ENCODE measurements around the gene NUP62.
"Not testable (repeated sequence)": the region's sequence is repeated elsewhere in the genome, so short reads cannot be mapped to it uniquely, and the experiment has no call there.

Gene NUP62

GRCh38 chr19:49929121-49929610 is at the start of gene NUP62, which contains the start of gene ATF5:
Gene NUP62 (minus strand): TSS chr19:49929504. CDS start chr19:49909807, 19,697 bp downstream.
Gene ATF5 (plus strand): TSS chr19:49929205. CDS start chr19:49930851, 1,646 bp downstream.
- H3K27me3 Mint-ChIP-seq = no peaks in the 10 kb centered on the region
- H3K27ac Mint-ChIP-seq = peak within 1 kb of the TSS; percentile 99
- peak; percentile 57 for ATAC-seq (ENCODE audit: low read depth)
- H3K36me3 Mint-ChIP-seq = peaks cover 18% of the 10 kb centered on the region
- H3K9me3 Mint-ChIP-seq = peaks cover 7% of the 10 kb centered on the region
- DNase-seq (ENCODE audit: low spot score in 2 of 2) = peak; percentile 97 to 98
- peak within 1 kb of the TSS; percentile 100 for H3K4me3 Mint-ChIP-seq
- H3K4me1 Mint-ChIP-seq = peaks cover 40% of the 10 kb centered on the region

DNA sequence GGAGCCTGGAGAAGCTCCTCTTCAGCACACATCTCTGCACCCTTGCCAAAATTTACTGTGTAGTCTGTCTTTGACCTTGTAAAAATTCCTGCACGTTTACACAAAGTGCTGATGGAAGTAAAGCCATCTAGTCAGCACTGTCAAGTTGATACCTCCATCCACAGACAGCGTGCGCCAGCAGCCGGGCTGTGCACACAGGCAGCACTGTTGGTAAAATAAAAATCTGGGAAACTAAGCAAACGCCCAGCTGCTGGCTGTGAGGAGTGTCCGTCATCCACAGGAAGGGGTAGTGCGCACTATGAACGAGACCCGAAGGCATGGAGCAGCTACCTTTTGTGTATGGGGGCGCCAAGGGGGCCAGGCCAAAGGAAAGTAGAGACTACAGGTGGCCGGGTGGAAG is 49.0 kb upstream of the NUP62 start:
- no peaks in the 10 kb centered on the region for H3K27me3 Mint-ChIP-seq
- H3K36me3 Mint-ChIP-seq = peaks cover 23% of the 10 kb centered on the region
- no peak overlapping the region for H3K4me3 Mint-ChIP-seq
- ATAC-seq (ENCODE audit: low read depth) (no peak), DNase-seq (ENCODE audit: low spot score in 2 of 2) (no peak)
- H3K27ac Mint-ChIP-seq = no peak overlapping the region
- H3K9me3 Mint-ChIP-seq = no peaks in the 10 kb centered on the region
- peaks cover 3% of the 10 kb centered on the region for H3K4me1 Mint-ChIP-seq

- Mint-ChIP-seq H3K27me3 (no peaks in the 10 kb centered on the region), H3K9me3 (no peaks in the 10 kb centered on the region), H3K4me1 (peaks cover 3% of the 10 kb centered on the region), H3K4me3 (no peak overlapping the region), H3K36me3 (peaks cover 23% of the 10 kb centered on the region), H3K27ac (no peak overlapping the region)
- no peak for DNase-seq (ENCODE audit: low spot score in 2 of 2)
- ATAC-seq (ENCODE audit: low read depth) = no peak
These were observed 48.6 kb upstream of the NUP62 start for GRCh38 chr19:49977881-49978280.

- DNase-seq (ENCODE audit: low spot score in 2 of 2) = no peak
These were observed 47.8 kb upstream of the NUP62 start for GRCh38 chr19:49977076-49977475.

DNA sequence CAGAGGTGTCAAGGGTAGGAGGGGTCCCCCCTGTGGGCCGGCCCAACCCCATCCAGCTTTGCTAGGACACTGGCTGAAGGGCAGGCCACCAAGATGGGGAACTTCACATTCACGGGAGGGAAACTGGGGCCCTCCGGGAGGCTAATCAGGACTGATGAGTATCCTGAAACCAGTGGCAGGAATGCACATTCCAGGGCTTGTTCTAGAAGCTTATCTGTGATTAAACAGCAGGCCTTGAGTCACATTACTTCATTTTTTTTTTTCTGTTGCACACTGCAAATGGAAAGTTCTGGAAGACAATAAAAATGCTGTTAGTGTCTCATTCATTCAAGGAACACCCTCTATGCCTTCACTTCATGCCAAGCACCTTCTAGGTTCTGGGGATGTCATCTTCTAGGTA is 47.2 kb upstream of the NUP62 start:
- Mint-ChIP-seq H3K9me3 (no peaks in the 10 kb centered on the region), H3K36me3 (peaks cover 23% of the 10 kb centered on the region), H3K27ac (no peak overlapping the region), H3K4me1 (peaks cover 3% of the 10 kb centered on the region), H3K27me3 (no peaks in the 10 kb centered on the region), H3K4me3 (no peak overlapping the region)
- ATAC-seq (ENCODE audit: low read depth) = no peak
- DNase-seq (ENCODE audit: low spot score in 2 of 2) = no peak

More at GRCh38 chr19:49977076-49977475, 47.8 kb upstream of the NUP62 start:
- Mint-ChIP-seq H3K27ac (no peak overlapping the region), H3K36me3 (peaks cover 23% of the 10 kb centered on the region), H3K4me1 (peaks cover 3% of the 10 kb centered on the region), H3K4me3 (no peak overlapping the region), H3K27me3 (no peaks in the 10 kb centered on the region), H3K9me3 (no peaks in the 10 kb centered on the region)
- ATAC-seq (ENCODE audit: low read depth) = no peak

DNA sequence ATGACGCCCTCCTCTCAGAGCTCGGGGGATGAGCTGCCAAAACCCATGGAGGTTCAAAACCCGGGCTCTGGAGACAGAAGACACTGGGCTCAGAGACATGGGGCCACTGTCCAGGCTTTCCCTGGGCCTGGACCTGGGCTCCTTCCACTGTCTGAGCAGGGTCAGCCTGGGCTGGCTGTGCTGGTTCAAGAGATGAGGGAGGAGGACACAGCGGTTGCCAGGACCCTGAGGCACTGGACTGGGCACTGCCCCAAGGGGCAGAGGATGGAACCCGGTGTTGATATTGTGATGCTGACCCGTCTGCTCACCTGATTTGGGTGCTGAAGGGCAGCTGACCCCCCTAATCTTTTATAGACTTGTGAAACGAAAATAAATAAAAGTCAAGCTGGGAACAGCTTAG is 45.7 kb upstream of the NUP62 start:
- no peak for DNase-seq (ENCODE audit: low spot score in 2 of 2)
- H3K27ac Mint-ChIP-seq = no peak overlapping the region

GRCh38 chr19:49973987-49974386 is 44.7 kb upstream of the NUP62 start:
- DNase-seq (ENCODE audit: low spot score in 2 of 2) (no peak), ATAC-seq (ENCODE audit: low read depth) (no peak)
- Mint-ChIP-seq H3K9me3 (no peaks in the 10 kb centered on the region), H3K36me3 (peaks cover 23% of the 10 kb centered on the region), H3K4me3 (no peak overlapping the region), H3K27ac (no peak overlapping the region), H3K4me1 (peaks cover 3% of the 10 kb centered on the region), H3K27me3 (no peaks in the 10 kb centered on the region)

More for the DNA sequence above, 45.7 kb upstream of the NUP62 start:
- ATAC-seq (ENCODE audit: low read depth) = no peak
- Mint-ChIP-seq H3K9me3 (no peaks in the 10 kb centered on the region), H3K4me1 (peaks cover 3% of the 10 kb centered on the region), H3K4me3 (no peak overlapping the region), H3K36me3 (peaks cover 23% of the 10 kb centered on the region), H3K27me3 (no peaks in the 10 kb centered on the region)

DNA sequence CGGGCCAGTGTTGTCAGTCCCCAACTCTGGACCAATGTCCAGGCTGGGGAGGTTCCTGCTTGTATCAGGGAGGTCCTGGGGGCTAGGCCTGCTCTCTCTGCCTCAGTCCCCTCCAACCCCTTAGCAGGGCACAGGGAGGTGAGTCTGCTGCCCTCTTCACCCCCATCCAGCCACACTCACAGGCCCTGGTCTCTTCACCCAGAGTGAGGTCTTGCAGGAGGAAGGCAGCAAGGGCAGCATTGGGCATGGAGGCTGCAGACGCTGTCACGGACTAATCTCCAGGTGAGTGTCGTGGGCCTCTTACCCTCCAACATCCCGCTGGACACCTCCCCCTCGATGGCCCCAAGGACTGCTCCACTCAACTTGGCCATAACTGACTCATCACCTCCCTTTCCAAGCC is 43.5 kb upstream of the NUP62 start:
- no peak overlapping the region for H3K4me3 Mint-ChIP-seq
- H3K36me3 Mint-ChIP-seq = peaks cover 19% of the 10 kb centered on the region
- H3K4me1 Mint-ChIP-seq = peaks cover 3% of the 10 kb centered on the region
- no peaks in the 10 kb centered on the region for H3K9me3 Mint-ChIP-seq
- H3K27ac Mint-ChIP-seq = no peak overlapping the region
- H3K27me3 Mint-ChIP-seq = peaks cover 3% of the 10 kb centered on the region
- DNase-seq (ENCODE audit: low spot score in 2 of 2) (no peak), ATAC-seq (ENCODE audit: low read depth) (no peak)

DNA sequence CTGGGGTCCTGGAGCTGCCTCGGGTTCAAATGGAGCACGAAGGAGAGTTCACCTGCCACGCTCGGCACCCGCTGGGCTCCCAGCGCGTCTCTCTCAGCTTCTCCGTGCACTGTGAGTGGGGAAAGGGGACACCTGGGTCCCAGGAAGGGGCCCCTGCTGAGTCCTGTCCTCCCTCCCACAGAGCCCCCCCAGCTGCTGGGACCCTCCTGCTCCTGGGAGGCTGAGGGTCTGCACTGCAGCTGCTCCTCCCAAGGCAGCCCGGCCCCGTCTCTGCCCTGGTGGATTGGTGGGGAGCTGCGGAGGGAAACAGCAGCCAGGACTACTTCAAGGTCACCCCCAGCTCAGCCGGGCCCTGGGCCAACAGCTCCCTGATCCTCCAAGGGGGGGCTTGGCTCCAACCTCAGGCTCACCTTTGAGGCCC is 42.7 kb upstream of the NUP62 start:
- H3K4me3 Mint-ChIP-seq = no peak overlapping the region
- no peaks in the 10 kb centered on the region for H3K9me3 Mint-ChIP-seq
- no peak overlapping the region for H3K27ac Mint-ChIP-seq
- ATAC-seq (ENCODE audit: low read depth) = no peak
- H3K36me3 Mint-ChIP-seq = peaks cover 14% of the 10 kb centered on the region
- H3K4me1 Mint-ChIP-seq = peaks cover 4% of the 10 kb centered on the region
- no peak for DNase-seq (ENCODE audit: low spot score in 2 of 2)
- H3K27me3 Mint-ChIP-seq = peaks cover 3% of the 10 kb centered on the region

DNA sequence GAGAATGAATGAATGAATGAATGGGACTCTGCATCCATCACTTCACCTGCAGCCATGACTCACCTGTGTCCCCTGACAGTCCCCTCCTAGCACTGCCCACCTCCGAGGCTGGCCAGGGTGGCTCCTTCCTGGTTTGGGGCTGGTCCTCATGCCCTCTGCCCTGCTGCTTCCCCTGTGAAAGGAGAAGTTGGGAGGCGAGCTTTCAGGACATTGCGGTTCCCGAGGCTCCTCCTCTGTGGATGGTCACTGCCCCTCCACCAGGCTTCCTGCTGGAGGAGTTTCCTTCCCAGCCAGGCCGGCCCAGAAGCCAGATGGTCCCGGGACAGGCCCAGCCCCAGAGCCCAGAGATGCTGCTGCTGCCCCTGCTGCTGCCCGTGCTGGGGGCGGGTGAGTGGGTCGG is 40.1 kb upstream of the NUP62 start:
- ATAC-seq (ENCODE audit: low read depth); H3K4me1 Mint-ChIP-seq; H3K27ac Mint-ChIP-seq; H3K36me3 Mint-ChIP-seq; H3K4me3 Mint-ChIP-seq; H3K27me3 Mint-ChIP-seq; H3K9me3 Mint-ChIP-seq; DNase-seq (ENCODE audit: low spot score in 2 of 2): not testable (repeated sequence)

DNA sequence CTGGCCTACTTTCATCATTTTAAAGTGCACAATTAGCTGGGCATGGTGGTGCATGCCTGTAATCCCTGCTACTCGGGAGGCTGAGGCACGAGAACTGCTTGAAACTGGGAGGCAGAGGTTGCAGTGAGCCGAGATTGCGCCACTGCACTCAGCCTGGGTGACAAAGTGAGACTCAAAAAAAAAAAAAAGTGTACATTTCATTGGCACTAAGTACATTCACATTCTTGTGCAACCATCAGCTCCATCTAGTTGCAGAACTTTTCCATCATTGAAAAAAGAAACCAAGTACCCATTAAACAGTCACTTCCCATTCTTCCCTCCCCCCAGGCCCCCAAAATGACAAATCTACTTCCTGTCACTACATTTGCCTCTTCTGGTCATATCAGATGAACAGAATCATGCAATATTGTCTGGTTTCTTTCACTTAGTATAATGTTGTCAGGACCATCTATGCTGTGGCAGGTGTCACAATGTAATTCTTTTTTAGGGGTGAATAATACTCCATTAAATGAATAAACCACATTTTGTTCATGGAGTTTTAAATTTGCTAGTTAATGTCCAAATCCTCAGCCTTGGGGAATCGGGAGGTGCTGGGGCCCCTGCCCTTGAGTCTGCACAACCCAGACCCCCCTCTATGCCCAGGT is 39.1 kb upstream of the NUP62 start:
- peaks cover under 1% of the 10 kb centered on the region for H3K9me3 Mint-ChIP-seq
- ATAC-seq (ENCODE audit: low read depth) (no peak), DNase-seq (ENCODE audit: low spot score in 2 of 2) (no peak)
- peaks cover 5% of the 10 kb centered on the region for H3K27me3 Mint-ChIP-seq
- H3K4me3 Mint-ChIP-seq = no peak overlapping the region
- H3K4me1 Mint-ChIP-seq = peaks cover 9% of the 10 kb centered on the region
- no peak overlapping the region for H3K27ac Mint-ChIP-seq
- no peaks in the 10 kb centered on the region for H3K36me3 Mint-ChIP-seq

DNA sequence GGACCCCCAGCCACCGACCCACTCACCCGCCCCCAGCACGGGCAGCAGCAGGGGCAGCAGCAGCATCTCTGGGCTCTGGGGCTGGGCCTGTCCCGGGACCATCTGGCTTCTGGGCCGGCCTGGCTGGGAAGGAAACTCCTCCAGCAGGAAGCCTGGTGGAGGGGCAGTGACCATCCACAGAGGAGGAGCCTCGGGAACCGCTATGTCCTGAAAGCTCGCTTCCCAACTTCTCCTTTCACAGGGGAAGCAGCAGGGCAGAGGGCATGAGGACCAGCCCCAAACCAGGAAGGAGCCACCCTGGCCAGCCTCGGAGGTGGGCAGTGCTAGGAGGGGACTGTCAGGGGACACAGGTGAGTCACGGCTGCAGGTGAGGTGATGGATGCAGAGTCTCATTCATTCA is 31.7 kb upstream of the NUP62 start, which contains the start of gene SIGLEC11:
SIGLEC11 (minus strand) TSS at position 193 of the 400 bp plus-strand sequence; CDS start at position 102, 91 bp downstream.
- not testable (repeated sequence) for H3K9me3 Mint-ChIP-seq; H3K27ac Mint-ChIP-seq; DNase-seq (ENCODE audit: low spot score in 2 of 2); H3K27me3 Mint-ChIP-seq; H3K4me1 Mint-ChIP-seq; H3K36me3 Mint-ChIP-seq; ATAC-seq (ENCODE audit: low read depth); H3K4me3 Mint-ChIP-seq

DNA sequence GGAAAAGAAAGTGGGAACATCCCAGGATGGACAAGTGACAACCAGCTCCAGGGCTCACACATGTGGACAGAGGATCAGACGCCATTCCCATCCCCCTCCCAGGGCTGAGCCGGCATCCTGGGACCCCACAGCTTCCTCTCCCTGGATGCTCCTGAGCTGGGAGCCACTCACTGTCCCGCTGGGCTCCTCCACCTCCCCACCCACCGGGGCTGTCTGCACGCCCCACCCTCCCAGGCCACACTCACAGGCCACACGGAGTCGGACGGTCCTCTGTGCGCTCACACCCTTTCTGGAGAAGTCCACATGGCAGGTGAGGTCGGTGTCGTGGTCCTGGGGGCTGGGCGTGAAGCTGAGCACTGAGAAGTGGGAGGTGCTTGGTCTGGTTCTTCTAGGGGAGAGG is 30.6 kb upstream of the NUP62 start:
- DNase-seq (ENCODE audit: low spot score in 2 of 2); H3K4me3 Mint-ChIP-seq; H3K4me1 Mint-ChIP-seq; H3K27ac Mint-ChIP-seq; H3K27me3 Mint-ChIP-seq; H3K36me3 Mint-ChIP-seq; H3K9me3 Mint-ChIP-seq; ATAC-seq (ENCODE audit: low read depth): not testable (repeated sequence)

- DNase-seq (ENCODE audit: low spot score in 2 of 2); H3K9me3 Mint-ChIP-seq; ATAC-seq (ENCODE audit: low read depth); H3K27me3 Mint-ChIP-seq; H3K4me3 Mint-ChIP-seq; H3K27ac Mint-ChIP-seq; H3K4me1 Mint-ChIP-seq; H3K36me3 Mint-ChIP-seq: not testable (repeated sequence)
These were observed 29.3 kb upstream of the NUP62 start for GRCh38 chr19:49958596-49958995.

DNA sequence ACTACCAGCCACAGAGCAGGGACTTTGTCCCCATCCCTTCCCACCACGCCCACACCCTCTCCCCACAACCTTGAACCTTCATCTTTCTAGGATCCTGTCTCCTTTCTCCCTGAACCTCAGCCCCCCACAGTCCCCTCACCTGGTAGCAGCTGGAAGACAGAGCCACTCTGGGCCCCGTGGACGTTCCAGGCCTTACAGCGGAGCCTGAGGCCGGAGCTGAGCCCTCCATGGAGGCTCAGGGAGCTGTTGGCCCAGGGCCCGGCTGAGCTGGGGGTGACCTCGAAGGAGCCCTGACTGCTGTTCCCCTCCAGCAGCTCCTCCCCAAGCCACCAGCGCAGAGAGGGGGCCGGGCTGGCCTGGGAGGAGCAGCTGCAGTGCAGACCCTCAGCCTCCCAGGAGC is 28.8 kb upstream of the NUP62 start:
- H3K27me3 Mint-ChIP-seq; H3K4me1 Mint-ChIP-seq; H3K4me3 Mint-ChIP-seq; DNase-seq (ENCODE audit: low spot score in 2 of 2); ATAC-seq (ENCODE audit: low read depth); H3K9me3 Mint-ChIP-seq; H3K36me3 Mint-ChIP-seq; H3K27ac Mint-ChIP-seq: not testable (repeated sequence)
